ENCODE data around the gene GJA9.

GRCh38 chr1:38826886-38827285, 54.5 kb downstream of the GJA9 start:
- no peak for TF ChIP-seq CTCF (IDR thresholded peaks at IDR 0.05)
- TF ChIP-seq JUN (IDR thresholded peaks at IDR 0.05): no peak
- TF ChIP-seq RFX5 (IDR thresholded peaks at IDR 0.05): no peak
- TF ChIP-seq POLR2A (IDR thresholded peaks at IDR 0.05; ENCODE audit: low read length): no peak
- no peak for TF ChIP-seq PBX3 (IDR thresholded peaks at IDR 0.05)
- TF ChIP-seq KDM5A (IDR thresholded peaks at IDR 0.05): no peak
- no peak for TF ChIP-seq CEBPB (IDR thresholded peaks at IDR 0.05)
- no peak for TF ChIP-seq POLR2AphosphoS2 (conservative IDR thresholded peaks at IDR 0.05; ENCODE audit: low read length)
- no peak for TF ChIP-seq E2F6 (IDR thresholded peaks at IDR 0.05; ENCODE audit: borderline replicate concordance, low read depth)
- no peak for TF ChIP-seq MAX (IDR thresholded peaks at IDR 0.05)
- TF ChIP-seq NR3C1 (IDR thresholded peaks at IDR 0.05): no peak
- no peak for TF ChIP-seq RNF2 (IDR thresholded peaks at IDR 0.05; ENCODE audit: borderline replicate concordance, low read depth)

Measured in A549 (cell line).